ENCODE results near the gene ZDHHC14.

- TF ChIP-seq CTCF (conservative IDR thresholded peaks at IDR 0.05 in 1 of 2, IDR thresholded peaks at IDR 0.05 in 1 of 2; ENCODE audit: extremely low read depth in 1 of 2, insufficient read depth in 1 of 2, low read depth in 1 of 2, low read length in 2 of 2) (no peak), EZH2 (IDR thresholded peaks at IDR 0.05; ENCODE audit: borderline replicate concordance, low read length) (no peak)
Observed at GRCh38 chr6:157557559-157557958, 176.6 kb downstream of the ZDHHC14 start.
